Psoas muscle (tissue), 8 donors: Measurements from ENCODE around the gene TNFAIP2. TPM values are rescaled to one million over a fixed set of nuclear protein-coding genes. Genes with fewer than 3 reads are reported as not detected.

Experiments used
- ATAC-seq, 4 donors: fragments of 200-7000 bp; cut with Tn5 transposase; one replicate each; pipeline ENCODE4 v1.9.1; 2020; ENCODE audit warnings: moderate library complexity in 3 of 4, mild to moderate bottlenecking in 2 of 4
- DNase-seq, 2 donors: peaks; one replicate each; pipeline ENCODE4 v3.0.0-alpha.2; 2020
- H3K27ac ChIP-seq: fragments of 200-600 bp; one replicate; pipeline ENCODE4 v1.8.0; 2022
- H3K27me3 ChIP-seq, 3 donors: fragments of 200-600 bp in 1 of 3; one replicate each; pipeline versions ENCODE4 v1.6.1 to v1.8.0; 2013 to 2022; ENCODE audit warnings: low read length in 2 of 3, mild to moderate bottlenecking in 2 of 3, moderate library complexity in 1 of 3; ENCODE audit not compliant: insufficient read depth in 3 of 3
- H3K36me3 ChIP-seq, 2 donors: fragments of 200-600 bp in 1 of 2; one replicate each; pipeline versions ENCODE4 v1.6.1 to v1.8.0; 2013 to 2022; ENCODE audit warnings: low read depth in 1 of 2, mild to moderate bottlenecking in 1 of 2, moderate library complexity in 1 of 2; ENCODE audit not compliant: insufficient read depth in 1 of 2
- H3K4me1 ChIP-seq: fragments of 200-600 bp; one replicate; pipeline ENCODE4 v1.8.0; 2022
- H3K4me3 ChIP-seq: fragments of 200-600 bp; one replicate; pipeline ENCODE4 v1.8.0; 2022; ENCODE audit warnings: mild to moderate bottlenecking
- H3K9me3 ChIP-seq: fragments of 200-600 bp; one replicate; pipeline ENCODE4 v1.8.0; 2022
- WGBS, 3 donors: extraction: QIAGEN DNeasy Blood & Tissue Kit; methylation state at CpG; one replicate each; pipeline versions ENCODE4 v1.1.6 to v1.1.7; 2013; 5-methylcytosine and 5-hydroxymethylcytosine counted together
- intact Hi-C, 2 donors: fragments of 100-400 bp; cut with DNase I; formaldehyde crosslinking; loops; one replicate each; pipeline versions ENCODE4 v1.11.0 to v1.14.2; 2022
- polyA plus RNA-seq, 3 donors: library from polyadenylated mRNA; stranded (reverse); fragments of 200-250 nt; gene quantifications; one replicate each; pipeline ENCODE4 v1.2.3, GENCODE V29; 2013
- total RNA-seq, 4 donors: library from RNA; stranded (reverse); fragmentation: NEBNext Ultra II Directional in 2 of 4; extraction: Animal tissue kit (Norgen Biotek cat#: 25700) in 2 of 4; gene quantifications; one replicate each; pipeline versions ENCODE4 v1.2.1 to v1.2.4, GENCODE V29; 2021 to 2023
- TF ChIP-seq, protein P1 (sequence below): fragments of 200-600 bp; IDR thresholded peaks from one replicate; pipeline ENCODE4 v1.8.0; 2022; ENCODE audit warnings: antibody characterized with exemption
- donor health status: healthy with polysubstance abuse.
- donor health status: DM: no; HTN: no; CAD: no; lungs with moderate emphysema.
- donor health status: Bipolar disorder and iron deficiency.
- donor health status: healthy.
- donor health status: DM: yes; HTN: yes; CAD: no.
- donor health status: DM: no; HTN: no; CAD: no.
- donor health status: DM: no; HTN: no; CAD: no.
- donor health status: DM: yes; HTN: yes; CAD: no.

Gene TNFAIP2
- total and polyA plus RNA-seq, 7 donors, result 25.7 to 146 (median 39.9) TPM

GRCh38 chr14:103126873-103127304 lies 3.6 kb downstream of the TNFAIP2 start:
- TF ChIP-seq, protein P1, sequence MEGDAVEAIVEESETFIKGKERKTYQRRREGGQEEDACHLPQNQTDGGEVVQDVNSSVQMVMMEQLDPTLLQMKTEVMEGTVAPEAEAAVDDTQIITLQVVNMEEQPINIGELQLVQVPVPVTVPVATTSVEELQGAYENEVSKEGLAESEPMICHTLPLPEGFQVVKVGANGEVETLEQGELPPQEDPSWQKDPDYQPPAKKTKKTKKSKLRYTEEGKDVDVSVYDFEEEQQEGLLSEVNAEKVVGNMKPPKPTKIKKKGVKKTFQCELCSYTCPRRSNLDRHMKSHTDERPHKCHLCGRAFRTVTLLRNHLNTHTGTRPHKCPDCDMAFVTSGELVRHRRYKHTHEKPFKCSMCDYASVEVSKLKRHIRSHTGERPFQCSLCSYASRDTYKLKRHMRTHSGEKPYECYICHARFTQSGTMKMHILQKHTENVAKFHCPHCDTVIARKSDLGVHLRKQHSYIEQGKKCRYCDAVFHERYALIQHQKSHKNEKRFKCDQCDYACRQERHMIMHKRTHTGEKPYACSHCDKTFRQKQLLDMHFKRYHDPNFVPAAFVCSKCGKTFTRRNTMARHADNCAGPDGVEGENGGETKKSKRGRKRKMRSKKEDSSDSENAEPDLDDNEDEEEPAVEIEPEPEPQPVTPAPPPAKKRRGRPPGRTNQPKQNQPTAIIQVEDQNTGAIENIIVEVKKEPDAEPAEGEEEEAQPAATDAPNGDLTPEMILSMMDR, result peak; percentile 40
- no peaks in the 10 kb centered on the region for H3K9me3 ChIP-seq
- 21 to 49% (median 23%) methylated on average over 27 to 62 of the region's 62 CpGs for WGBS, 3 donors
- peak; percentile 60 to 85 for DNase-seq
- H3K36me3 ChIP-seq, result peaks cover 0 to 28% of the 10 kb centered on the region in 2 donors
- peak overlapping the region; percentile 79 for H3K4me3 ChIP-seq
- intact Hi-C loops, result no loop called here
- peak overlapping the region; percentile 63 for H3K27ac ChIP-seq
- no peaks in the 10 kb centered on the region for H3K27me3 ChIP-seq
- H3K4me1 ChIP-seq, result peaks cover 45% of the 10 kb centered on the region
- ATAC-seq, result peak; percentile 45 to 67 (median 62)

GRCh38 chr14:103127356-103127755 lies 4.1 kb downstream of the TNFAIP2 start:
- H3K4me1 ChIP-seq, result peaks cover 43% of the 10 kb centered on the region
- peak overlapping the region; percentile 75 for H3K27ac ChIP-seq
- 52 to 71% (median 59%) methylated on average over 26 to 39 of the region's 39 CpGs for WGBS, 3 donors
- intact Hi-C loops, result no loop called here
- H3K27me3 ChIP-seq, result no peaks in the 10 kb centered on the region
- H3K36me3 ChIP-seq, result peaks cover 0 to 32% of the 10 kb centered on the region in 2 donors
- TF ChIP-seq, protein P1, result no peak
- no peaks in the 10 kb centered on the region for H3K9me3 ChIP-seq
- DNase-seq (no peak), ATAC-seq (no peak)
- peak overlapping the region; percentile 45 for H3K4me3 ChIP-seq

GRCh38 chr14:103127861-103128598 lies 4.8 kb downstream of the TNFAIP2 start:
- TF ChIP-seq, protein P1, result no peak
- 79 to 86% (median 81%) methylated on average over 16 of the region's 16 CpGs for WGBS, 3 donors
- H3K27ac ChIP-seq, result peak overlapping the region; percentile 75
- intact Hi-C loops, result no loop called here
- H3K36me3 ChIP-seq, result peaks cover 1 to 39% of the 10 kb centered on the region in 2 donors
- ATAC-seq (no peak), DNase-seq (peak in 1 of 2 donors; percentile 43)
- no peaks in the 10 kb centered on the region for H3K9me3 ChIP-seq
- no peaks in the 10 kb centered on the region for H3K27me3 ChIP-seq
- peaks cover 37% of the 10 kb centered on the region for H3K4me1 ChIP-seq
- peak overlapping the region; percentile 45 for H3K4me3 ChIP-seq

DNA sequence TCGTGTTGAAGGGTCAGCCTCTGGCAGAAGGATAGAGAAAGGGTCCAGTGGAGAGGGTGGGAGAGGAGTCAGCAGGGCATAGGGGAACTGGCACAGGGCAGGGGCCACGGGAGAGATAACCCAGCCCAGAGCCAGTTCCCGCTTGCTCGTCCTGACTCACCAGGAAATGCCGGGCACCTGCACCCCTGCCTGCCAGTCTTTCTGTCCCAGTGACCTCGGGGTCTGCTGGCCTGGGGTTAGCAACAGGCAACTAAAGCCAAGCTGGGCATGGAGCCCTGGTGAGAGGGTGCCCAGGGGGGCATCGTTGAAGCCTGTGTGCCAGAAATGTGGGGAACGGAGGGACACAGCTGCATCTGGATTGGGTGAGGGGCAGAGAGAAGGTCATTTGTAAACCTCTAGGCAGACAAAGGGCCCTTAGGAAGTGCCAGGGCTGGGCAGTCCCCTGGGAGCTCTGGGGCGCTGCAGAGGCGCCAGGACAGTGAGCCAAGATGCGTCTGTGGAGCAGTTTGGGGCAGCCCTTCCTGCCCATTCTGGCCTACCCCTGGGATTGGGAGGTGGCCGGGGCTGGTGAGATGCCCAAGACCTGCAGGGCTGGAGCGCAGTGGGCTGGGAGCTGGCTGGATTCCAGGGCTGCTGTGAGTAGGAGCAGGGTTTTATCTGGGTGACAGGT lies 5.5 kb downstream of the TNFAIP2 start:
- peak; percentile 23 to 72 (median 54) for ATAC-seq
- DNase-seq, result peak in 1 of 2 donors; percentile 62
- WGBS, 3 donors, result 32 to 47% (median 44%) methylated on average over 13 of the region's 13 CpGs

More for the DNA sequence above, 5.5 kb downstream of the TNFAIP2 start:
- TF ChIP-seq, protein P1, result no peak
- Histone ChIP-seq H3K27ac (peak overlapping the region; percentile 75), H3K27me3 (no peaks in the 10 kb centered on the region), H3K4me1 (peaks cover 37% of the 10 kb centered on the region), H3K9me3 (no peaks in the 10 kb centered on the region), H3K36me3 (peaks cover 3 to 46% of the 10 kb centered on the region in 2 donors), H3K4me3 (no peak overlapping the region)
- intact Hi-C loops, result no loop called here
